Esophagus mucosa (tissue), 1 donor: Measurements from ENCODE around the gene TBR1. TPM values are rescaled to one million over a fixed set of nuclear protein-coding genes. Genes with fewer than 3 reads are reported as not detected.

Experiments used
- ATAC-seq: fragments of 200-7000 bp; cut with Tn5 transposase; one replicate; pipeline ENCODE4 v1.9.1; 2020
- total RNA-seq: library from RNA; stranded (reverse); gene quantifications from one replicate; pipeline ENCODE4 v1.2.4, GENCODE V29; 2023
- donor health status: DM: yes; HTN: yes; CAD: no.

The TBR1 gene
- total RNA-seq, 1 donor from 2014 or later = not detected

DNA sequence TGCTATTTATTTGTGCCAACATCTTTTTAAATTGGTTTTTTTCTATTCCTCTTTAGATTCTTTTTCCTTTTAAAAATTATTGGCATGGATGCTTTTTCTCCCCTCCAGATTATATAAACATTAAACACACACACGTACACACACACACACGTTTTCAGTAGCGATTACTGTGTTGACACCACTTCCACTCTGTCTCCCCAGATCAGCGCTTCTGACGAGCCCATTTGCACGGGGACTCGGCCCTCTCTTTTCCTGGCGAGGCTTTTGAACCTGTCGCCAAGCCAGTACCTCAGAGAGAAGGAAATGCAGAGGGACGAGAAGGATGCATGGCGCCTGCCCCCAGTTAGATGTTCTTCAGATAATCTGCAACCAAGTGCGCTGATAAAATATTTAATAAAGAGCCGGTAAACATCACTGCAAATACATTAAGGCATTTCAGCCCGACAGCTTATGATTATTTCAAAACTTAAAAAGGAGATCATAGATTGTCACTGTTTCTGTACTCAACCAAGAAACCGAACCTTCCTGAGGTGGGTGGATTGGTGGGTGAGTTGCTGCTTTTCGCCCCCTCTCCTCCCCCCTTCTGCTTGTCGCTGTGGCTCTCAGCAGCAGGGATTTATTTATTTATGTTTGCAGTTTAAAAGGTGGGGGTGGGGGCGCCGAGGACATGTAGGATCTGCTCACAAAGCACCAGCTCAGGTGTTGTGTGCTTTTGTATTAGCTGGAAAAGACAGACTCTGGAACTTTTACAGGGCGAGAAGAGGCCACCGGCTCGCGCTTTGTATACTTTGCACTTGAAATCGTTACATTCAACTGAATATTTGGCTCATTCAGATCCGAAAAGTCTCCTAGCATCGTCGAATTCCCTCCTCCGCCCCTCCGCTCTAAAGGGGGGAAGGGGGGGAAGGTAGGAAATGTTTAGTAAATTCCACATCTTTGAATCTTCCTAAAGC is 787 bp upstream of the TBR1 start:
- no peak for ATAC-seq

DNA sequence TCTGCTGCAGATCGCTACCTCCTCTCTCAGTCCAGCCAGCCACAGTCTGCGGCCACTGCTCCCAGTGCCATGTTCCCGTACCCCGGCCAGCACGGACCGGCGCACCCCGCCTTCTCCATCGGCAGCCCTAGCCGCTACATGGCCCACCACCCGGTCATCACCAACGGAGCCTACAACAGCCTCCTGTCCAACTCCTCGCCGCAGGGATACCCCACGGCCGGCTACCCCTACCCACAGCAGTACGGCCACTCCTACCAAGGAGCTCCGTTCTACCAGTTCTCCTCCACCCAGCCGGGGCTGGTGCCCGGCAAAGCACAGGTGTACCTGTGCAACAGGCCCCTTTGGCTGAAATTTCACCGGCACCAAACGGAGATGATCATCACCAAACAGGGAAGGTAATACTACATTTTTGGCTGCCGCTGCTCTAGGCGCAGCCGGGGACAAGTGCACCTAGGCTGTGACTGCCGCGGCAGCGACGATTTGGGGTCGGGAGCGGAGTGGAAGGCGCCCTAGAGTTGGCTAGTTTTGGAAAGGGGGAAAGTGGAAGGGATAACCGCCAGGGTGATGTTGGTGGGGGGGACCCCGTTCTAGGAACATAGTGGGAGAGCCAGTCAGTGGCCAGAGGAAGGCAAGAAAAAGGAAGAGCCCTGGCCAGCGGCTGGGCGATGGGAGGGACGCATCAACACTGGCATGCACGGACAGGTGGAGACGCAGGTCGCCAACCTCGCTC is 776 bp downstream of the TBR1 start:
- ATAC-seq = no peak

DNA sequence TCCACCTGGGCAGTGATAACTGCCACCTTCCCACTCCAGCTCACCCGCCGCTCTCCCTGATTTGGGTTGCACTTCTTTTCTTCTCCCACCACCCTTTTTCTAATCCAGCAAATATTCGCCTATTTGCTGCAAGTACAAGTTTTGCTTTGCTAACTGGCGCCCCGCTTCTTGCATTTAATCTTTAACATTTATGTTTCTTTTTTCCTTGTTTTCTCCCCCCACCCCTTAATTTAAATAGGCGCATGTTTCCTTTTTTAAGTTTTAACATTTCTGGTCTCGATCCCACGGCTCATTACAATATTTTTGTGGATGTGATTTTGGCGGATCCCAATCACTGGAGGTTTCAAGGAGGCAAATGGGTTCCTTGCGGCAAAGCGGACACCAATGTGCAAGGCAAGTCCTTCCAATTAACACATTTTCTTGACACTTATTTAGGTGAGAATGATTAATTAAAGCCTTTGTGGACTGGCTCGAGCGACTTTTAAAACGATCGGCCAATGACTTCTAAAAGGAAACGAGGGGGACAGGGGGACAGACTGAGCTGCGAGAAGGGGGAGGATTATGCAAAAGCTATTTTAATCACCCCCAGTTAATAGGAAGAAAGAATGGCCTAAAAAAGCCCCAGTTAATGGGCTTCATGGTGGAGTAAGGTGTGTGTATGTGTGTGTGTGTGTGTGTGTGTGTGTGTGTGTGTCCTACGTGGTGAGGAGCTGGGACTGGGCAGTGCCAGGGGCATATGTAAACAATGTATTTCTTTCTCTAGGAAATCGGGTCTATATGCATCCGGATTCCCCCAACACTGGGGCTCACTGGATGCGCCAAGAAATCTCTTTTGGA is 1.6 kb downstream of the TBR1 start:
- no peak for ATAC-seq

DNA sequence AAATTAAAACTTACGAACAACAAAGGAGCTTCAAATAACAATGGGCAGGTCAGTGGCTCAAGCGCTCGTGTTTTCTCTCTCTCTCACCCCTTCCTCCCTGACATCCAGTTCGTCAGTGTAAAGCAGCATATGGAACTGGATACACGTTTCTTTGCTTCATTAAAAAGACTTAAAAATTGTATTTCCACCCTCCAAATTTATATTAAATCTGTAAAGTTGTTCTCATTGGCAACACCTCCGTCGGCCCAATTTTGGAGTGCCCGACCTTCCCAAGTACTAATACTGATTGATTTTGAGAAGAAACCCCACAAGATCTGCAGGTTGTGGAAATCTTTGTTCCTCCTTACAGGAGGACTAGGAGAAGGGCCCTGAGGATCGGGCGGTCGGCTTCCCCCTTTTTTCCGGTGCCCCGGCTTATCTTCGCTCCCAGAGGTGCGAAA is 2.2 kb downstream of the TBR1 start:
- ATAC-seq = no peak

DNA sequence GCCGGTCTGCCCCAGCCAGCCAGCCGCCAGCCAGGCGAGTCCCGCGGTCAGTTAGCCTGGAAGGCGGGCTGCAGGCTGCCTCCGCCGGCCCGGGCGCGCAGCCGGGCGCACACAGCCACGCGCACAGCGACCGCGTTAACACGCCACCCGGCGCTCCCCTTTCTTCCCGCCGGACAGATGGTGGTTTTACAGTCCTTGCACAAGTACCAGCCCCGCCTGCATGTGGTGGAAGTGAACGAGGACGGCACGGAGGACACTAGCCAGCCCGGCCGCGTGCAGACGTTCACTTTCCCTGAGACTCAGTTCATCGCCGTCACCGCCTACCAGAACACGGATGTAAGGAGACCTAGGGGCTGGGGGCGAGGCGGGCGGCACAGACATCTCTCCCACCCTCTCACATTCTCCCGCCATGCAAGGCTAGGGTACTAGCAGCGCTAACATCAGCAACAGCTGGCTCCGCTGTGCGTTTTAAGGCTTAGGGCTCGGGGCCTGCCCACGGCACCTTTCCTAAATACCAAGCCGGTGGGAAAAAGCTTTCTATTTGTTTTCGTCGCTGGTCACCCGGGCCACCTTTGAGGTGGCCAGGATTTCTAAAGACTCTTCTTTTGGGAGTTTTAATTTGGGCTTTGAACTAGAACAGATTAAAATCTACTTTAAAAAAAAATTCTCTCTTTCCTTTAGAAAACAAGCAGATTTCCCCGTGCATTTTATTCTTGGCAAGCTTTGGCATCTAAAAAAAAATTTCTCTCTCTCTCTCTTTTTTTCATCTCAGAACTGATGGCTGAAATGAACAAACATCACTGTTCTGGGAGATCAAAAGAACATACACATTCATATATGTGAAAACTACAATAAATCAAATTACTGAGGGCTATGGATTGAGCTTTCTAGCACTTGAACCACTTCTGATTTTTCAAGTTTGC is 2.9 kb downstream of the TBR1 start:
- ATAC-seq = no peak

DNA sequence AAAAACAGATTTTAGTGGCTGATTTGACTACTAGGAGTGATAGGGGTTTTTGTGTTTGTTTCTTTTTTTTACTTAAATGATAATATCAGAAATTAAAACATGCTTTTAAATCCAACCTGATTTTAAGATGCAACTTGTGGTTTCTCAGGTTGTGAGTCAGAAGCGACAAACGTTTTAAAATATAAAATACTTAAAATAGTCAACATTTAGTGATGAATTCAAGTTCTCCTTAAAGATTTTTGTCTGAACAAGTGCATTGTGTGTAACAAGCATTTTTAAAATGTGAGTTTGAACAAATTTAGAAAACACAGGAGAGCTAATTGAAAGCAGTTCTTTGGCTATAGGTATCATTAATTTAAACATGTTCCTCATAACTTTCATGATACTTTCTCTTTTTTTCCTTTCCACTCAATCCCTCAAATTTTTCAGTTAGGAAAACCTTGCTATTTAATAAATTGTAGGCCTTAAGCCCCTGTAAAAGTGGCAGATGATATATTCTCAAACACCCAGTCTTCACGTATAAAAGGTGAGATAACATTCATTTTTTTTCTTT is 3.6 kb downstream of the TBR1 start:
- ATAC-seq = no peak

DNA sequence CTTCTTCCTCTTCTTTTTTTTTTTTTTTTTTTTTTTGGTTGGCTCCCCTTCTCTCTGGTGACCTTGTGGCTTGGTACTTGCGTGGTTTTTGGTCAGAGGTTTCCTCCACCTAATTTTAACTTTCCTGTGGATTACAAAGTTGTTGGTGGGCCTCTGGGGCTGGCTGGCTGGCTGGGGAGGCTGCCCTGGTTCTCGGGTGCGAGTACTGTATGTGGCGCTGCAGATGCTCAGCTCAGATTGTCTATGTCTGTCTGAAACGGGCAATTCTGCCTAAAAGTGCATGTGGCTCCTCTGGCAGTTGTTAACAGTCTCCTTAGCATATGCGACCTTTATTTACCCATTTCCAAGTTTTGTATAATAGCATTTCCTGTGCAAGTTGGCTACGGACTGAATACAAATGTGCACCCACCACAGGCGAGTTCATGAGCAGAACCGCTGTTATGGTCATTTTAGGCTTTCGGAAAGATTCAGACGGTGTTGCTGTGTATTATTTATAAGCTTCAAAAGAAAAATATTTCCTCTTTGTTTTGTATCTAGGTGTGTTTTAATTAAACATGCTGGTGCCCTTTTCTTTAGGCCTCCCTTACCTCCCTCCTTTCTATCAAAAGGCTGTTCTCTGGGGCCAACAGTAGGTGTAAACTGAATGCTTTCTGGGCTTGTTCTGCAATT is 4.4 kb downstream of the TBR1 start:
- no peak for ATAC-seq

DNA sequence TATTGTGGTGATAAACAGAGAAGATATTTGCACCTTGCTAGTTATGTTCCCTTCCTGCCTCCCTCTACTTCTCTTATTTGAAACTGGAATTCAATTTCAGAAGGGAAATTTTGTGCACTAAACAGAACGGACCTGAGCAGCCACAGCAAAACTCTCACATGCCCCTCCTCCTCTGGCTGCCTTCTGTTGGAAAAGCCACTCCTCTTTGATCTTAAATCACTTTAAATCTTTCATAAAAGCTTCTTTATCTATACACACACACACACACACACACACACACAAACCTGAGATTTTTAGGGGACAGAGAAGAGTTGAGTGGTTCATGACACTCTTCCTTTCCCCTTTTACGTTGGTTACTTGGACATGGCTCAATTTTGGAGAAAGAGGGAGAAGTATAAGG is 5.6 kb downstream of the TBR1 start:
- no peak for ATAC-seq

DNA sequence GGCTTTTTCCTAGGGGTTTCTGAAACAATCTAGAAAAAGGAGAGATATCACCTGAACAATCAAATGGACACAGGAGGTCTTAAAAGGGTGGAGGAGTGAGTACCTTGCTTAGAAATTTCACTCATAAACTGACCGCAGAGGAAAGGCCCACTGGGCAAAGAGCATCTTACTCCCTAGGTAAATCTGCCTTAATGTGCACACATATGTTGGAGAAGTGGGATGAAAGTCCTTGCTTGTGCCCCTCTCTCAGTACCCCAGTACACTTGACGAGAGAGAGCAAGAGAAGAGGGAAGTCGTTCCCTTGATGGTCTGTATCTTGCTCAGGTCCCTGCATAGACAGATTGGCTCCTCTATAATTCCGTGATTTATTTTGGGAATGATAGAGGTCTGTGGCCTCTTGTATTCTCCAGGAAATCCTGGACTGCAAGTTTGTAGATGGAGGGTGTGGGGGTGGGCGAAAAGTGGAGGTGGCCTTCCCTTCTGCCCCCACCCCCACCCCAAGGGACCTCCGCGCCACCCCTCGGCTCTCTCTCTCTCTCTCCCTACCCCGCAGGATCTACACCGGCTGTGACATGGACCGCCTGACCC is 6.8 kb downstream of the TBR1 start:
- no peak for ATAC-seq

DNA sequence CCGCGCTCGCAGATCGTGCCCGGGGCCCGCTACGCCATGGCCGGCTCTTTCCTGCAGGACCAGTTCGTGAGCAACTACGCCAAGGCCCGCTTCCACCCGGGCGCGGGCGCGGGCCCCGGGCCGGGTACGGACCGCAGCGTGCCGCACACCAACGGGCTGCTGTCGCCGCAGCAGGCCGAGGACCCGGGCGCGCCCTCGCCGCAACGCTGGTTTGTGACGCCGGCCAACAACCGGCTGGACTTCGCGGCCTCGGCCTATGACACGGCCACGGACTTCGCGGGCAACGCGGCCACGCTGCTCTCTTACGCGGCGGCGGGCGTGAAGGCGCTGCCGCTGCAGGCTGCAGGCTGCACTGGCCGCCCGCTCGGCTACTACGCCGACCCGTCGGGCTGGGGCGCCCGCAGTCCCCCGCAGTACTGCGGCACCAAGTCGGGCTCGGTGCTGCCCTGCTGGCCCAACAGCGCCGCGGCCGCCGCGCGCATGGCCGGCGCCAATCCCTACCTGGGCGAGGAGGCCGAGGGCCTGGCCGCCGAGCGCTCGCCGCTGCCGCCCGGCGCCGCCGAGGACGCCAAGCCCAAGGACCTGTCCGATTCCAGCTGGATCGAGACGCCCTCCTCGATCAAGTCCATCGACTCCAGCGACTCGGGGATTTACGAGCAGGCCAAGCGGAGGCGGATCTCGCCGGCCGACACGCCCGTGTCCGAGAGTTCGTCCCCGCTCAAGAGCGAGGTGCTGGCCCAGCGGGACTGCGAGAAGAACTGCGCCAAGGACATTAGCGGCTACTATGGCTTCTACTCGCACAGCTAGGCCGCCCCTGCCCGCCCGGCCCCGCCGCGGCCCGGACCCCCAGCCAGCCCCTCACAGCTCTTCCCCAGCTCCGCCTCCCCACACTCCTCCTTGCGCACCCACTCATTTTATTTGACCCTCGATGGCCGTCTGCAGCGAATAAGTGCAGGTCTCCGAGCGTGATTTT is 7.6 kb downstream of the TBR1 start:
- ATAC-seq = peak; percentile 46

DNA sequence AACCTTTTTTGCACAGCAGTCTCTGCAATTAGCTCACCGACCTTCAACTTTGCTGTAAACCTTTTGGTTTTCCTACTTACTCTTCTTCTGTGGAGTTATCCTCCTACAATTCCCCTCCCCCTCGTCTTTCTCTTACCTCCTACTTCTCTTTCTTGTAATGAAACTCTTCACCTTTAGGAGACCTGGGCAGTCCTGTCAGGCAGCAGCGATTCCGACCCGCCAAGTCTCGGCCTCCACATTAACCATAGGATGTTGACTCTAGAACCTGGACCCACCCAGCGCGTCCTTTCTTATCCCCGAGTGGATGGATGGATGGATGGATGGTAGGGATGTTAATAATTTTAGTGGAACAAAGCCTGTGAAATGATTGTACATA is 8.3 kb downstream of the TBR1 start:
- ATAC-seq = no peak

DNA sequence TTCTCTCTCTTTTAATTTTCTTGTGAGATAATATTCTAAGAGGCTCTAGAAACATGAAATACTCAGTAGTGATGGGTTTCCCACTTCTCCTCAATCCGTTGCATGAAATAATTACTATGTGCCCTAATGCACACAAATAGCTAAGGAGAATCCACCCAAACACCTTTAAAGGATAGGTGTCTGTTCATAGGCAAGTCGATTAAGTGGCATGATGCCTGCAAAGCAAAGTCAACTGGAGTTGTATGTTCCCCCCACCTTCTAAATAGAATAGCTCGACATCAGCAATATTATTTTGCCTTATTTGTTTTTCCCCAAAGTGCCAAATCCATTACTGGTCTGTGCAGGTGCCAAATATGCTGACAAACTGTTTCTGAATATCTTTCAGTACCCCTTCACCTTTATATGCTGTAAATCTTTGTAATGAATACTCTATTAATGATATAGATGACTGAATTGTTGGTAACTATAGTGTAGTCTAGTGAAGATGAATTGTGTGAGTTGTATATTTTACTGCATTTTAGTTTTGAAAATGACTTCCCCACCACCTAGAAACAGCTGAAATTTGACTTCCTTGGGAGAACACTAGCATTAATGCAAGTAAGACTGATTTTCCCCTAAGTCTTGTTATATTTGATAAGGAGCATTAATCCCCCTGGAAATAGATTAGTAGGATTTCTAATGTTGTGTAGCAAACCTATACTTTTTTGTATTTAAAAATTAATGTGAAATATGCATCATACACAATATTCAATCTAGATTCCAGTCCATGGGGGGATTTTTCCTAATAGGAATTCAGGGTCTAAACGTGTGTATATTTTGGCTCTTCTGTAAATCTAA is 9.0 kb downstream of the TBR1 start:
- no peak for ATAC-seq

DNA sequence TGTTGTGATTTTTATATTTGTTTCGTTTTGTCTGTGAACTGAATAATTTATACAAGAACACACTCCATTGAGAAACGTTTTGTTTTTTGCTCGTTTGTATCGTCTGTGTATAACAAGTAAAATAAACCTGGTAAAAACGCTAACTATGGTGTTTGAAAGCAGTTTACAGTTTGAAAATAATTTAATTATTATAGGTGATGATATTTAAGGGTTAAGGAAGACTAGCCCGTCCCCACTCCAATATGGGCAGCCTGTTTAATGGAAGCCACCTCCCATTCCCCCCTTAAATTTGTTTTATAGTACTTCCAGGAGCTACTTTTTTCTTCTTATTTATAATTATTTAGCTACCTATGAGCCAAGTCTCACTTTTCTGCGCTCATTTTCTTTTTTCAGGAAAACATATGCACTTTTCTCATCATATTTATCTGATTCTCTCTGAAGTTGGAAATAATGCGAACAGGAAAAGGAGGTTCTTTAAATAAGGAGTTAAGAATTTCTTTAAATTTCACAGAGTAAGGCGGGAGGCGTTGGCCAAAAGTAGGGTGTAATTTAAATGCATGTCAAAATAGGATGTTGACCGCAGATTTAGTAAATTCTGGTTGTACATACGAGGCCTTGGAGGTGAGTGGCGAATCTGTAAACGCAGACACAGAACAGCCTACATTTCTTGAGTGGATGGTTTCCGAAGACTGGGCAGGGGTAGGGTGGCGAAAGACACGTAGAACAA is 9.8 kb downstream of the TBR1 start:
- ATAC-seq = no peak

DNA sequence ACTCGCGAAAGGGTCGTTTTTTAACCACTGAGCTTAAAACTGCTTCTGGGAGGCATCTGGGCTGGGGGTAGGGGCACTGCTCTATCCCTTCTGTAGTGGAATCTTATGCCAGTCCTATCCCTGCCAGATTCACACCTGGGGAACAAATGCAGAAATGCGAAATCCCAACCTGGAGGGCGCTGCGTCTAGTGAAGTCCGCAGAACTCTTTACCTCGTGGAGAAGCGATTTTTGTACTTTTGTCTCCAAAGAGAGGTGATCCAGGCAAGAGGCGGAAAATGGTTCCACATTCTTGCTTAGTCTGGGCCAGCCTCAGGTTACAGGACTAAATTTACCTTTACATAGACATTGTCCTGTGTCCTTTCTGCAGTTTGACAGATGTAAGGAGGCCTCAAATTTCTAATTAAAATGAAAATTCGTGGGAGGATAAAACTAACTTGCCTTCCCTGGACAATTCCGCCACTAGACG is 10.4 kb downstream of the TBR1 start:
- ATAC-seq = no peak

DNA sequence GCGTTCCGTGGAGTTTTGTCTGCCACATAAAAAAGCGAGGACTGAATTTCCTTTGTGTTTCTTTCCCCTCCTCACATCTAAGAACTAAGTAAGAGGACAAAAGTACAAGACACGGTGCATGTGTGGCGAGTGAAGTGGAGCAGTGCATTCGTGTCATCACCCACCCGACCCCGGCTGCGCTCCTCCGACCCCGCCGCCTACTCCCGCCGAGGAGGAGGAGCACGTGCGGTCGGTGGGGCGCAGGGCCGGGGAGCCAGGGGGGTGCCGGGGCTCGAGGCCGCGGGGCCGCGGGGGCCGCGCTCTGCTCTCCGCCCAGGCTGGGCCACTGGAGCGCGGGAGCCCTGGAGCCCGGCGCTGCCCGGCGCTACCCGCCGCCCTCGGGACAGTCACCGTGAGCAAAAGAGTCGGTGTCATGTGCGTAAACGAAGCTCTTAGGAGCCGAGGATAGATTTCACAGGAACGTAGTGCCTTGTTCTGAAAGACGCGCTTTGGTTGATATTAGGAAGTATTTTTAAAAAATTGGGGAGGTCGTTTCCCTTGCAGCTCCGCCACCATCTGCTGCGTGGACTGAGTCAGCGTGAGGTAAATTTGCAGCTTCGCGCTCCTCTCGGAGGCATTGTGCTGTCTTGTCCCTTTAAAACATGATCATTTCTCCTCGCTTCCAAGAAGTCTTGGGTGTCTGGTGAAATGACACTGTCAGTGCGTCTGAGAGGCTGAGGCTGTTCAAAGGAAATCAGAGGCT is 11.0 kb downstream of the TBR1 start:
- no peak for ATAC-seq
